GM21717 (cell line): Measurements from ENCODE around the gene FRS2.

Source experiments
- ATAC-seq: cut with Tn5 transposase; IDR thresholded peaks from one replicate; pipeline ENCODE4 v1.9.1; 2021; ENCODE audit warnings: mild to moderate bottlenecking, moderate library complexity; ENCODE audit not compliant: unreplicated experiment

The FRS2 gene

GRCh38 chr12:69620921-69621320 lies 150.7 kb downstream of the FRS2 start:
- ATAC-seq, result no peak

DNA sequence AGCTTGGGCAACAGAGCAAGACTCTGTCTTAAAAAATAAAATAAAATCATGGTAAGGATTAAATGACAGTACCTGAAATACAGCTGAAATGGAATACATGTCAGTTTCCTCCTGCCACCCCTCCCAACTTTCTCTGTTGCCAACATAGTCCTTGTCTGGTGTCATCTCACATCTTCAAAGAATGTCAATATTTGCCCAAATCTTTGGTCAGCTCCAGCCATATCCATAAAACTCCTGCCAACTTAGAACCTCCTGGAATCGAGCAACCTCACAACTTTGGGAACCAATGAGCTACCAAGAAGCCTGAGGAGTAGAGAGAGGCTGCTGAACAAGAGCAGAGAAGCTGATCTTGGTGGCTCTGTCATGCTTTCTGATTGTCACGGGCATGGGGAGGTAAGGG lies 151.4 kb downstream of the FRS2 start:
- no peak for ATAC-seq

DNA sequence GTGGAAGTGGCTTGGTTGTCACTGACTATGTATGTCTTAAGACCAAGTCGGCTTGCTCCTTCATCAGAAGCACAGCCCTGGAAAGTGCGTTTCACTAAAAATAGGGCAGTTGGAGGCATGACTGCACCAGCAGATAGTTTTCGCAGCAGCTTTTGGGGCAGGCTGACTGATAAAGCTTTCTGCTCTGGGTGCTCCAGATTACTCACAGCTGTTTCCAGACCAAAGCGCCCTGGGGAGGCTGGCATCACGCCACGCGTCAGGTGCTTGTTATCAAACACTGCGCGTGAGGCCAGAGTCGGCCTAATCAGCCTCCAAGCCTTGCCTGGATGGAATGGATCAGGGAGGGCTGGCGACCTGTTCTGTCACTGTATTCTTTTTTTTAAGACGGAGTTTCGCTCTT lies 153.8 kb downstream of the FRS2 start:
- ATAC-seq, result no peak

- ATAC-seq, result no peak
These were observed 157.3 kb downstream of the FRS2 start for GRCh38 chr12:69627501-69627900.
